Activated CD4-positive, alpha-beta T cell treated with anti-CD3 and anti-CD28 coated beads, Interleukin-2, amount 10 ng/mL, durations not matched to agents 7 days and 5 days (primary cell): ENCODE measurements around the gene CRELD1. TPM values are rescaled to one million over a fixed set of nuclear protein-coding genes. Genes with fewer than 3 reads are reported as not detected.

ENCODE experiments used
- CTCF ChIA-PET: fragments of 350-600 bp; sonication (Branson Sonifier 250); formaldehyde crosslinking; loops from one replicate; lab custom pipeline; 2021; ENCODE audit warnings: antibody characterized with exemption; lab: Charles Lee
- POLR2A ChIA-PET: fragments of 350-600 bp; sonication (Branson Sonifier 250); formaldehyde crosslinking; loops from one replicate; lab custom pipeline; 2021; ENCODE audit warnings: antibody characterized with exemption; lab: Charles Lee
- DNase-seq: peaks from one replicate; pipeline ENCODE4 v3.0.0-alpha.2; 2020
- H3K27ac Mint-ChIP-seq: one replicate; pipeline ENCODE4 v1.8.0; 2021; ENCODE audit warnings: mild to moderate bottlenecking, moderate library complexity, mixed read lengths
- H3K27me3 Mint-ChIP-seq: one replicate; pipeline ENCODE4 v1.8.0; 2021; ENCODE audit warnings: mixed read lengths
- H3K36me3 Mint-ChIP-seq: one replicate; pipeline ENCODE4 v1.8.0; 2021; ENCODE audit warnings: low read depth, mixed read lengths
- H3K4me1 Mint-ChIP-seq: one replicate; pipeline ENCODE4 v1.8.0; 2021; ENCODE audit warnings: mixed read lengths
- H3K4me3 Mint-ChIP-seq: one replicate; pipeline ENCODE4 v1.8.0; 2021; ENCODE audit warnings: mild to moderate bottlenecking, moderate library complexity, mixed read lengths
- H3K9me3 Mint-ChIP-seq: one replicate; pipeline ENCODE4 v1.8.0; 2021; ENCODE audit warnings: mixed read lengths
- total RNA-seq, 2 experiments: library from RNA; stranded (reverse); gene quantifications; one replicate each; pipeline ENCODE4 v1.2.3, GENCODE V29; 2021

CRELD1 gene
- total RNA-seq, 2 experiments from 2014 or later: 13.9 to 16.0 TPM

GRCh38 chr3:9978710-9979305 is 45.2 kb downstream of the CRELD1 start:
- Mint-ChIP-seq H3K4me3 (no peak overlapping the region), H3K27me3 (no peaks in the 10 kb centered on the region), H3K9me3 (no peaks in the 10 kb centered on the region), H3K4me1 (peaks cover 15% of the 10 kb centered on the region), H3K27ac (peak overlapping the region; percentile 3), H3K36me3 (peaks cover 26% of the 10 kb centered on the region)
- ChIA-PET POLR2A (no interaction called here), CTCF (no interaction called here)
- DNase-seq: no peak

- Mint-ChIP-seq H3K4me1 (peaks cover 20% of the 10 kb centered on the region), H3K27ac (no peak overlapping the region), H3K27me3 (no peaks in the 10 kb centered on the region), H3K9me3 (no peaks in the 10 kb centered on the region), H3K36me3 (peaks cover 20% of the 10 kb centered on the region), H3K4me3 (no peak overlapping the region)
- CTCF ChIA-PET: no interaction called here
- POLR2A ChIA-PET: no interaction called here
- no peak for DNase-seq
Measured at GRCh38 chr3:9980251-9980650, 46.6 kb downstream of the CRELD1 start.

- CTCF ChIA-PET: interaction anchor here (0.7 to 3.7 kb wide), 4 partner anchors 9 to 204 kb away, joined by 4 to 15 read pairs (median 4); no protein-coding TSS in a partner anchor
- POLR2A ChIA-PET: no interaction called here
- peak overlapping the region; percentile 91 for H3K4me3 Mint-ChIP-seq
- no peaks in the 10 kb centered on the region for H3K27me3 Mint-ChIP-seq
- peak overlapping the region; percentile 98 for H3K27ac Mint-ChIP-seq
- peaks cover 7% of the 10 kb centered on the region for H3K36me3 Mint-ChIP-seq
- H3K9me3 Mint-ChIP-seq: no peaks in the 10 kb centered on the region
- DNase-seq: no peak
- peaks cover 31% of the 10 kb centered on the region for H3K4me1 Mint-ChIP-seq
Measured at GRCh38 chr3:9986230-9986725, 52.6 kb downstream of the CRELD1 start.

GRCh38 chr3:9994086-9994844 is 60.6 kb downstream of the CRELD1 start:
- DNase-seq: no peak
- H3K27me3 Mint-ChIP-seq: no peaks in the 10 kb centered on the region
- CTCF ChIA-PET: interaction anchor here (0.7 kb wide), 3 partner anchors 14 to 189 kb away, joined by 3 read pairs; no protein-coding TSS in a partner anchor
- H3K4me1 Mint-ChIP-seq: peaks cover 5% of the 10 kb centered on the region
- H3K27ac Mint-ChIP-seq: no peak overlapping the region
- peaks cover 12% of the 10 kb centered on the region for H3K36me3 Mint-ChIP-seq
- H3K9me3 Mint-ChIP-seq: no peaks in the 10 kb centered on the region
- POLR2A ChIA-PET: no interaction called here
- no peak overlapping the region for H3K4me3 Mint-ChIP-seq

Other genes with a start within 250 kb of the CRELD1 start
- gene CPNE9, start 230.0 kb upstream of the CRELD1 start, total RNA-seq: under 1 TPM in 1 of 2 experiments, not detected in 1; 0.25 TPM
- 10 to 100 TPM; 51.3 to 51.6 TPM for gene BRPF1, start 202.1 kb upstream of the CRELD1 start, total RNA-seq
- gene OGG1, start 183.9 kb upstream of the CRELD1 start, total RNA-seq: 10 to 100 TPM; 42.3 to 47.9 TPM
- gene CAMK1, start 163.9 kb upstream of the CRELD1 start, total RNA-seq: 10 to 100 TPM; 18.8 to 19.0 TPM
- 10 to 100 TPM; 77.6 to 82.3 TPM for gene TADA3, start 141.4 kb upstream of the CRELD1 start, total RNA-seq
- gene ARPC4, start 140.8 kb upstream of the CRELD1 start, total RNA-seq: 100 to 1,000 TPM; 258 to 299 TPM
- gene TTLL3, start 123.6 kb upstream of the CRELD1 start, total RNA-seq: 10 to 100 TPM; 51.1 to 55.3 TPM
- gene RPUSD3, start 89.8 kb upstream of the CRELD1 start, total RNA-seq: 10 to 100 TPM; 49.8 to 49.9 TPM
- not detected for gene CIDEC, start 53.6 kb upstream of the CRELD1 start, total RNA-seq
- 10 to 100 TPM; 29.6 to 30.6 TPM for gene JAGN1, start 43.2 kb upstream of the CRELD1 start, total RNA-seq
- 1 to 10 TPM; 1.5 to 2.7 TPM for gene IL17RE, start 31.0 kb upstream of the CRELD1 start, total RNA-seq
- gene IL17RC, start 16.7 kb upstream of the CRELD1 start, total RNA-seq: under 1 TPM; 0.32 to 0.52 TPM
- 1 to 10 TPM; 4.8 to 5.5 TPM for gene PRRT3, start 18.6 kb downstream of the CRELD1 start, total RNA-seq
- gene EMC3, start 53.0 kb downstream of the CRELD1 start, total RNA-seq: 10 to 100 TPM; 53.8 to 55.0 TPM
- gene FANCD2, start 92.6 kb downstream of the CRELD1 start, total RNA-seq: 10 to 100 TPM; 61.2 to 68.1 TPM
- not detected for gene FANCD2OS, start 174.4 kb downstream of the CRELD1 start, total RNA-seq
- 100 to 1,000 TPM; 115 to 128 TPM for gene BRK1, start 181.8 kb downstream of the CRELD1 start, total RNA-seq
- gene VHL, start 207.9 kb downstream of the CRELD1 start, total RNA-seq: 10 to 100 TPM; 65.3 to 65.9 TPM
- gene IRAK2, start 231.1 kb downstream of the CRELD1 start, total RNA-seq: 1 to 10 TPM; 1.6 to 1.9 TPM